ENCODE results near the gene RPRD1B. TPM values are rescaled to one million over a fixed set of nuclear protein-coding genes. Genes with fewer than 3 reads are reported as not detected.

Gene RPRD1B
- total and polyA plus RNA-seq, 2 donors (not counting 3 experiments of a cell fraction or from before 2014, with no cell fraction given) = 13.0 to 29.3 TPM

GRCh38 chr20:38076548-38076947, 43.0 kb downstream of the RPRD1B start:
- H3K9me3 ChIP-seq (replicated peaks; ENCODE audit: control insufficient read depth, insufficient read depth, low read length) = no peaks in the 10 kb centered on the region
- ChIA-PET CTCF (interaction anchor here (0.6 to 4.3 kb wide), 7 partner anchors 18 to 142 kb away, joined by 3 to 100 read pairs (median 3); no protein-coding TSS in a partner anchor), POLR2A (no interaction called here)
- DNase-seq (ENCODE audit: low read depth, low spot score) (no peak), FAIRE-seq (no peak)
- dilution Hi-C loops (cut with MboI; ENCODE audit: extremely low pct_ligation_motif_present, low sequenced_read_pairs) (no loop called here), intact Hi-C loops (cut with micrococcal nuclease) (no loop called here)
- H3K4me3 ChIP-seq (replicated peaks in 1 of 3; ENCODE audit: insufficient read depth in 1 of 3, low read depth in 1 of 3, low read length in 3 of 3) = no peak overlapping the region
- BruUV-seq (replicated peaks) = no TSS peak
- no peak overlapping the region for H3K4me2 ChIP-seq (ENCODE audit: insufficient read depth, low read length)
- no peaks in the 10 kb centered on the region for H3K9me1 ChIP-seq (replicated peaks; ENCODE audit: control insufficient read depth, extremely low read depth, insufficient read depth, low read length)
- H4K20me1 ChIP-seq (replicated peaks; ENCODE audit: control insufficient read depth, extremely low read depth, insufficient read depth, low read length) = no peaks in the 10 kb centered on the region
- no peaks in the 10 kb centered on the region for H3K27me3 ChIP-seq (ENCODE audit: control insufficient read depth in 2 of 2, insufficient read depth in 2 of 2, low read length in 2 of 2)
- no peak overlapping the region for H2AFZ ChIP-seq (ENCODE audit: low read depth, low read length)
- H3K36me3 ChIP-seq (ENCODE audit: control insufficient read depth in 2 of 2, extremely low read depth in 1 of 2, insufficient read depth in 2 of 2, low read length in 2 of 2) = peaks cover 1 to 5% of the 10 kb centered on the region in 2 experiments
- no peak overlapping the region for H3K27ac ChIP-seq (ENCODE audit: insufficient read depth, low read depth, low read length)
- TF ChIP-seq MAX (IDR thresholded peaks at IDR 0.05; ENCODE audit: insufficient read depth, insufficient read length) (no peak), EZH2 (IDR thresholded peaks at IDR 0.05; ENCODE audit: borderline replicate concordance, low read depth, low read length, severe bottlenecking) (no peak), JUN (IDR thresholded peaks at IDR 0.05; ENCODE audit: borderline replicate concordance, insufficient read depth, insufficient read length, low read depth) (no peak), GATA2 (IDR thresholded peaks at IDR 0.05; ENCODE audit: insufficient read depth, insufficient read length, low read depth, low read length) (no peak), POLR2AphosphoS5 (IDR thresholded peaks at IDR 0.05; ENCODE audit: insufficient read depth, low read depth, low read length) (no peak), POLR2A (IDR thresholded peaks at IDR 0.05; ENCODE audit: low read depth, low read length) (no peak), MYC (IDR thresholded peaks at IDR 0.05; ENCODE audit: low read depth, low read length) (no peak), FOS (IDR thresholded peaks at IDR 0.05; ENCODE audit: borderline replicate concordance, insufficient read depth, low read length) (no peak), CTCF (IDR thresholded peaks at IDR 0.05; ENCODE audit: extremely low read depth in 1 of 2, insufficient read depth in 1 of 2, low read depth in 1 of 2, low read length in 2 of 2) (no peak)
- H3K4me1 ChIP-seq (ENCODE audit: control insufficient read depth, extremely low read depth, insufficient read depth, low read length) = peaks cover 14% of the 10 kb centered on the region
- H3K9ac ChIP-seq (replicated peaks; ENCODE audit: extremely low read depth, insufficient read depth, low read length) = no peak overlapping the region
- peaks cover 18% of the 10 kb centered on the region for H3K79me2 ChIP-seq (ENCODE audit: control insufficient read depth, insufficient read depth, low read length)
